Measurements from ENCODE around the gene NF1.

The NF1 gene

GRCh38 chr17:31269578-31269983, 174.8 kb downstream of the NF1 start (continued):
- TF ChIP-seq ZNF211 (tag by site-specific recombination; IDR thresholded peaks at IDR 0.05; ENCODE audit: low read depth) (no peak), FEZF1 (tag by site-specific recombination; IDR thresholded peaks at IDR 0.05) (peak; percentile 54), PRDM10 (tag by site-specific recombination; IDR thresholded peaks at IDR 0.05) (peak; percentile 73), PRDM6 (tag by site-specific recombination; IDR thresholded peaks at IDR 0.05) (peak; percentile 59), ZNF626 (tag by site-specific recombination; IDR thresholded peaks at IDR 0.05) (no peak), ZNF600 (tag by site-specific recombination; IDR thresholded peaks at IDR 0.05) (peak; percentile 34; the same call in 1 of the 2 replicates), PRDM1 (tag by site-specific recombination; IDR thresholded peaks at IDR 0.05) (peak; percentile 79), ZBTB7A (tag by site-specific recombination; IDR thresholded peaks at IDR 0.05; ENCODE audit: low read depth) (no peak), ZNF148 (tag by site-specific recombination; IDR thresholded peaks at IDR 0.05; ENCODE audit: borderline replicate concordance) (no peak), ZBTB17 (tag by site-specific recombination; IDR thresholded peaks at IDR 0.05) (0 out of 2 replicates have a peak, but pooled peaks have one; percentile 19), ZNF26 (tag by site-specific recombination; IDR thresholded peaks at IDR 0.05) (no peak)

- Histone ChIP-seq H3K4me3 (ENCODE audit: low read depth, low read length) (no peak overlapping the region), H3K36me3 (ENCODE audit: control insufficient read depth in 2 of 2, insufficient read depth in 1 of 2, low read length in 2 of 2) (peaks cover 28 to 44% of the 10 kb centered on the region in 2 experiments), H3K27ac (ENCODE audit: extremely low read depth, low read depth, low read length) (no peak overlapping the region), H3K9me3 (ENCODE audit: control insufficient read depth, insufficient read depth, low read depth, low read length) (no peaks in the 10 kb centered on the region), H3K4me1 (ENCODE audit: control insufficient read depth, insufficient read depth, low read length) (peaks cover 7% of the 10 kb centered on the region)
- POLR2A ChIA-PET, result no interaction called here
- CTCF ChIA-PET, result interaction anchor here (1.0 kb wide), 1 partner anchor 332 kb away, joined by 3 read pairs; no protein-coding TSS in a partner anchor
- TF ChIP-seq ZNF391 (tag by site-specific recombination; IDR thresholded peaks at IDR 0.05; ENCODE audit: borderline replicate concordance, low read depth) (no peak), SP2 (tag by site-specific recombination; IDR thresholded peaks at IDR 0.05) (no peak), ZNF629 (tag by site-specific recombination; IDR thresholded peaks at IDR 0.05) (no peak), GLIS1 (tag by site-specific recombination; IDR thresholded peaks at IDR 0.05) (no peak), ZNF600 (tag by site-specific recombination; IDR thresholded peaks at IDR 0.05) (no peak), KLF17 (tag by site-specific recombination; IDR thresholded peaks at IDR 0.05) (no peak), INSM2 (tag by site-specific recombination; IDR thresholded peaks at IDR 0.05) (no peak), ZNF513 (tag by site-specific recombination; IDR thresholded peaks at IDR 0.05) (no peak), ZNF580 (tag by site-specific recombination; IDR thresholded peaks at IDR 0.05) (no peak), KLF9 (tag by site-specific recombination; IDR thresholded peaks at IDR 0.05; ENCODE audit: low read depth) (no peak), ZNF10 (tag by site-specific recombination; IDR thresholded peaks at IDR 0.05) (no peak), REPIN1 (tag by site-specific recombination; IDR thresholded peaks at IDR 0.05; ENCODE audit: low read depth) (no peak)
Observed at GRCh38 chr17:31272236-31272635, 177.5 kb downstream of the NF1 start.

All from HEK293 (cell line).